ENCODE results near the gene COP1.

DNA sequence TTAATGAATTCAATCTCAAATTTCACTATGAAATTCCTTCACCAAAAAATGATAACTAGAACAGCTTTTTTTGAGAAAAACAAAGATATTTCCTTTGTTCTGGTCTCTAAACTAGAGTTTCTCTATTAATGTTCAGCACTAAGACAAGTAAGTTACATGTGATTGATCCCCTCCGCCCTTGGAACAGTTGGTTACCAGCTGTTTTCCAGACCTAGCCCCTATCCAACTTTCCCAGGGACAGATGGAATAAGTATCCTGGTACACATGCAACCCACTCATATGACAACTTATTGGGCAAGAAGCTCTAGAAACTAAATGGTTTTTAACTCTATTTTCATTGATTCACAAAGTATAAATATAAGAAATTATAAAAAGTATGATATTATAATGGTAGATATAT, 140.4 kb downstream of the COP1 start:
- TF ChIP-seq, protein P1, sequence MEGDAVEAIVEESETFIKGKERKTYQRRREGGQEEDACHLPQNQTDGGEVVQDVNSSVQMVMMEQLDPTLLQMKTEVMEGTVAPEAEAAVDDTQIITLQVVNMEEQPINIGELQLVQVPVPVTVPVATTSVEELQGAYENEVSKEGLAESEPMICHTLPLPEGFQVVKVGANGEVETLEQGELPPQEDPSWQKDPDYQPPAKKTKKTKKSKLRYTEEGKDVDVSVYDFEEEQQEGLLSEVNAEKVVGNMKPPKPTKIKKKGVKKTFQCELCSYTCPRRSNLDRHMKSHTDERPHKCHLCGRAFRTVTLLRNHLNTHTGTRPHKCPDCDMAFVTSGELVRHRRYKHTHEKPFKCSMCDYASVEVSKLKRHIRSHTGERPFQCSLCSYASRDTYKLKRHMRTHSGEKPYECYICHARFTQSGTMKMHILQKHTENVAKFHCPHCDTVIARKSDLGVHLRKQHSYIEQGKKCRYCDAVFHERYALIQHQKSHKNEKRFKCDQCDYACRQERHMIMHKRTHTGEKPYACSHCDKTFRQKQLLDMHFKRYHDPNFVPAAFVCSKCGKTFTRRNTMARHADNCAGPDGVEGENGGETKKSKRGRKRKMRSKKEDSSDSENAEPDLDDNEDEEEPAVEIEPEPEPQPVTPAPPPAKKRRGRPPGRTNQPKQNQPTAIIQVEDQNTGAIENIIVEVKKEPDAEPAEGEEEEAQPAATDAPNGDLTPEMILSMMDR (IDR thresholded peaks at IDR 0.05; ENCODE audit: control extremely low read depth in 1 of 3, insufficient read depth in 1 of 3, low read depth in 1 of 3, low read length in 3 of 3): no peak
- TF ChIP-seq POLR2A (IDR thresholded peaks at IDR 0.05; ENCODE audit: control extremely low read depth in 1 of 2, low read depth in 2 of 2, low read length in 2 of 2): no peak
- TF ChIP-seq EP300 (IDR thresholded peaks at IDR 0.05; ENCODE audit: borderline replicate concordance in 1 of 2, low read depth in 2 of 2, low read length in 2 of 2): no peak
- TF ChIP-seq JUND (IDR thresholded peaks at IDR 0.05; ENCODE audit: low read length): no peak
- no peak for TF ChIP-seq GABPA (IDR thresholded peaks at IDR 0.05; ENCODE audit: borderline replicate concordance, insufficient read depth, low read length)
- no peak for TF ChIP-seq BCL11A (IDR thresholded peaks at IDR 0.05; ENCODE audit: low read depth in 2 of 2, low read length in 2 of 2)
- TF ChIP-seq RFX5 (IDR thresholded peaks at IDR 0.05; ENCODE audit: borderline replicate concordance, low read depth, low read length): no peak
